HEK293 (cell line): Measurements from ENCODE around the gene CEP72.

ENCODE experiments used
- CTCF ChIA-PET: fragments of 350-600 bp; formaldehyde crosslinking; extraction: SDS; loops from one replicate; lab custom pipeline; 2021; ENCODE audit warnings: antibody characterized with exemption; lab: Yijun Ruan, JAX
- POLR2A ChIA-PET: fragments of 300-600 bp; formaldehyde crosslinking; extraction: SDS; loops from one replicate; lab custom pipeline; 2020; ENCODE audit warnings: antibody characterized with exemption, inconsistent platforms; lab: Yijun Ruan, JAX
- H3K27ac ChIP-seq: fragments of 200-500 bp; sonication (Bioruptor generic); 2 replicates; pipeline ENCODE4 v1.5.1; 2014; ENCODE audit warnings: low read depth, low read length, control low read depth, inconsistent platforms; ENCODE audit errors: extremely low read depth
- H3K36me3 ChIP-seq, 2 experiments: fragments of 200-500 bp in 1 of 2; sonication (Bioruptor generic) in 1 of 2; 1 replicate in 1 of 2; 2 replicates in 1 of 2; pipeline ENCODE4 v1.5.1; 2014 to 2017; ENCODE audit warnings: inconsistent platforms in 2 of 2, low read length in 2 of 2; ENCODE audit not compliant: control insufficient read depth in 2 of 2, insufficient read depth in 1 of 2
- H3K4me1 ChIP-seq: fragments of 200-500 bp; sonication (Bioruptor generic); 2 replicates; pipeline ENCODE4 v1.5.1; 2014; ENCODE audit warnings: mild to moderate bottlenecking, low read length, inconsistent platforms; ENCODE audit not compliant: control insufficient read depth, insufficient read depth
- H3K4me3 ChIP-seq: 2 replicates; pipeline ENCODE4 v1.5.1; 2011; ENCODE audit warnings: low read depth, mild to moderate bottlenecking, control low read depth, low read length, moderate library complexity
- H3K9me3 ChIP-seq: fragments of 200-500 bp; sonication (Bioruptor generic); 2 replicates; pipeline ENCODE4 v1.5.1; 2014; ENCODE audit warnings: low read depth, low read length, inconsistent platforms; ENCODE audit not compliant: control insufficient read depth, insufficient read depth
- GLI4 ChIP-seq: fragments of 450-650 bp; formaldehyde crosslinking; IDR thresholded peaks from 2 replicates; pipeline ENCODE4 v1.5.1; 2016; ENCODE audit warnings: missing biosample characterization, missing genetic modification characterization
- YY2 ChIP-seq: fragments of 450-650 bp; formaldehyde crosslinking; IDR thresholded peaks from 2 replicates; pipeline ENCODE4 v1.5.1; 2016; ENCODE audit warnings: missing biosample characterization, missing genetic modification characterization
- ZBTB1 ChIP-seq: fragments of 450-650 bp; formaldehyde crosslinking; IDR thresholded peaks from 2 replicates; pipeline ENCODE4 v1.5.1; 2016; ENCODE audit warnings: missing biosample characterization, missing genetic modification characterization
- ZBTB20 ChIP-seq: fragments of 450-650 bp; formaldehyde crosslinking; IDR thresholded peaks from 2 replicates; pipeline ENCODE4 v1.5.1; 2016; ENCODE audit warnings: missing biosample characterization, missing genetic modification characterization
- ZNF239 ChIP-seq: fragments of 450-650 bp; formaldehyde crosslinking; IDR thresholded peaks from 2 replicates; pipeline ENCODE4 v1.5.1; 2016; ENCODE audit warnings: missing biosample characterization, missing genetic modification characterization
- ZNF311 ChIP-seq: fragments of 450-650 bp; formaldehyde crosslinking; IDR thresholded peaks from 2 replicates; pipeline ENCODE4 v1.5.1; 2017; ENCODE audit warnings: missing biosample characterization, missing genetic modification characterization, borderline replicate concordance
- ZNF423 ChIP-seq: fragments of 450-650 bp; formaldehyde crosslinking; IDR thresholded peaks from 2 replicates; pipeline ENCODE4 v1.5.1; 2016; ENCODE audit warnings: missing biosample characterization, missing genetic modification characterization
- ZNF426 ChIP-seq: fragments of 450-650 bp; formaldehyde crosslinking; IDR thresholded peaks from 2 replicates; pipeline ENCODE4 v1.5.1; 2017; ENCODE audit warnings: missing biosample characterization, missing genetic modification characterization, mild to moderate bottlenecking, inconsistent platforms, moderate library complexity
- ZNF433 ChIP-seq: fragments of 450-650 bp; formaldehyde crosslinking; IDR thresholded peaks from 2 replicates; pipeline ENCODE4 v1.5.1; 2016; ENCODE audit warnings: missing biosample characterization, missing genetic modification characterization, low read depth
- ZNF571 ChIP-seq: fragments of 450-650 bp; formaldehyde crosslinking; IDR thresholded peaks from 2 replicates; pipeline ENCODE4 v1.5.0; 2017; ENCODE audit warnings: missing biosample characterization, missing genetic modification characterization
- ZNF785 ChIP-seq: fragments of 450-650 bp; formaldehyde crosslinking; IDR thresholded peaks from 2 replicates; pipeline ENCODE4 v1.5.1; 2016; ENCODE audit warnings: missing biosample characterization, missing genetic modification characterization
- TF ChIP-seq, protein P1 (sequence below): fragments of 450-650 bp; formaldehyde crosslinking; IDR thresholded peaks from 2 replicates; pipeline ENCODE4 v1.5.1; 2016; ENCODE audit warnings: missing biosample characterization, missing genetic modification characterization
- TF ChIP-seq, protein P2 (sequence below): fragments of 450-650 bp; formaldehyde crosslinking; IDR thresholded peaks from 2 replicates; pipeline ENCODE4 v1.5.1; 2016; ENCODE audit warnings: missing biosample characterization, missing genetic modification characterization

CEP72 gene

DNA sequence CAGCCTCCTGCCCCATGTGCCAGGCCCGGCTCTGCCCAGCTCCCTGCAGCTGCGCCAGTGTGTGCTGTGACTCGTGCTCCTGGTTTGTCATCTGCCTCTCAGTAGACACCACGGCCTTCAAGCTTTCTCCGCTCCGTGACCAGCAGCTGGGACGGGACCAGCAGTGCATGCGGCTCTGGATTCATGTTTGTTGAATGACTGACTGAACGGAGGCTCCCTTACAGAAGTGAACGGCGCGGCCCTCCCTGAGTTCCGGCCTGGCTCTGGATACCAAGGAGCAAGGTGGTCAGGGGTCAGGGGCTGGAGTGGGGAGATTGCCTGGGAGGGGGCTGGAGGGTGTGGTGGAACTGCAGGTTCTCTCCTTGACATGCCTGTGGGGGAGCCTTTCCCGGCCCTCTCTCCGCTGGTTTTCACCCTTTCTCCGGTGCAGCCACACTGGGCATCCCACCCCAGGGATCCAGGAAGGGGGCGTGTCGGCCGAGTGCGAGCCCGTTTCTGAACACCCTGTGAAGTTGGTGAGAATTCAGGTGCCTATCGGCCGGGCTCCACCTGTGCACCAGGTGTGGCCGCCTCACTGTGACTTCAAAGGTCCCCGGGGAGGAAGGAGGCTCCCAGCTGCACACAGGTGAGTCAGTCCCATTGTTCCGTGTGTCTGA, 11.1 kb upstream of the CEP72 start:
- POLR2A ChIA-PET = no interaction called here
- Histone ChIP-seq H3K9me3 (no peaks in the 10 kb centered on the region), H3K27ac (no peak overlapping the region), H3K36me3 (no peaks in the 10 kb centered on the region), H3K4me3 (no peak overlapping the region), H3K4me1 (no peaks in the 10 kb centered on the region)
- no peak for TF ChIP-seq ZNF433 (tag by site-specific recombination)
- no peak for TF ChIP-seq ZNF785 (tag by site-specific recombination)
- no peak for TF ChIP-seq ZNF239 (tag by site-specific recombination)
- TF ChIP-seq, protein P1, sequence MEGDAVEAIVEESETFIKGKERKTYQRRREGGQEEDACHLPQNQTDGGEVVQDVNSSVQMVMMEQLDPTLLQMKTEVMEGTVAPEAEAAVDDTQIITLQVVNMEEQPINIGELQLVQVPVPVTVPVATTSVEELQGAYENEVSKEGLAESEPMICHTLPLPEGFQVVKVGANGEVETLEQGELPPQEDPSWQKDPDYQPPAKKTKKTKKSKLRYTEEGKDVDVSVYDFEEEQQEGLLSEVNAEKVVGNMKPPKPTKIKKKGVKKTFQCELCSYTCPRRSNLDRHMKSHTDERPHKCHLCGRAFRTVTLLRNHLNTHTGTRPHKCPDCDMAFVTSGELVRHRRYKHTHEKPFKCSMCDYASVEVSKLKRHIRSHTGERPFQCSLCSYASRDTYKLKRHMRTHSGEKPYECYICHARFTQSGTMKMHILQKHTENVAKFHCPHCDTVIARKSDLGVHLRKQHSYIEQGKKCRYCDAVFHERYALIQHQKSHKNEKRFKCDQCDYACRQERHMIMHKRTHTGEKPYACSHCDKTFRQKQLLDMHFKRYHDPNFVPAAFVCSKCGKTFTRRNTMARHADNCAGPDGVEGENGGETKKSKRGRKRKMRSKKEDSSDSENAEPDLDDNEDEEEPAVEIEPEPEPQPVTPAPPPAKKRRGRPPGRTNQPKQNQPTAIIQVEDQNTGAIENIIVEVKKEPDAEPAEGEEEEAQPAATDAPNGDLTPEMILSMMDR (tag by site-specific recombination) = no peak
- no peak for TF ChIP-seq ZNF311 (tag by site-specific recombination)
- TF ChIP-seq ZNF426 (tag by site-specific recombination) = no peak
- CTCF ChIA-PET = interaction anchor here (0.8 kb wide), 1 partner anchor 66 kb away, joined by 3 read pairs; no protein-coding TSS in a partner anchor

DNA sequence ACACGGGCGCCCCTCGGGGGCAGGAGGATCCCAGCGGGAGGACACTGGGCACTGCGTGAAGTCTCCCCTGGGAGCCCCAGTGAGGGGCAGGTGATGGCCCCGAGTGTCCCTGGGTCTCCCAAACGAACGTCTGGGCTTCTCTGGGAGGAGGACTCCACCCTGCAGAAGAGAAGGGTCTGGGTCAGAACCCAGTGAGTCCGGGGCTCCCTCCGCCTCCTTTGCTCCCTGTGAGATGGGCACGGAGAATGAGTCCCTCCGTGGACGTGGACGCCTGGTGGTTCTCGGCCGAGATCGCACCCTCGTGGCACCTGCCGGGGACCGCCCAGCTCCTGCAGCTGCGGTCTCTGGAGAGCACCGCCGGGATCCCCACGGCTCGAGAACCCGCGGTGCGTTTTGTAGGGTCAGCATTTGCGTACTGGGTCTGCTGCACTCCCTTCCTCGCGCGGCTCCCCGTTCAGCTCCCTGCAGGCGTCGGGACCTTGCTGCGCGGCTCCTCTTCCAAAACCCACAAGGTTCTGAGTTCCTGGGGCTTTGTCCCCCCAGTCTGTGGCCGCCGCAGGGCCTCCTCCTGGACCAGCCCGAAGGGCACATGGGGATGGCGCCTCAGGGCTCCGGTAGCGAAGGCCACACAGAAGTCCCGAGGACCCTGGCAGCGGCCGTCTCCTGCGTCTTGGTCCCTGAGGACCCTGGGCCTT, 10.2 kb upstream of the CEP72 start:
- H3K9me3 ChIP-seq = no peaks in the 10 kb centered on the region
- no peaks in the 10 kb centered on the region for H3K36me3 ChIP-seq
- no peak for TF ChIP-seq ZNF423 (tag by site-specific recombination)
- TF ChIP-seq YY2 (tag by site-specific recombination) = no peak
- no peak overlapping the region for H3K4me3 ChIP-seq
- POLR2A ChIA-PET = no interaction called here
- CTCF ChIA-PET = no interaction called here
- no peak overlapping the region for H3K27ac ChIP-seq
- no peaks in the 10 kb centered on the region for H3K4me1 ChIP-seq

DNA sequence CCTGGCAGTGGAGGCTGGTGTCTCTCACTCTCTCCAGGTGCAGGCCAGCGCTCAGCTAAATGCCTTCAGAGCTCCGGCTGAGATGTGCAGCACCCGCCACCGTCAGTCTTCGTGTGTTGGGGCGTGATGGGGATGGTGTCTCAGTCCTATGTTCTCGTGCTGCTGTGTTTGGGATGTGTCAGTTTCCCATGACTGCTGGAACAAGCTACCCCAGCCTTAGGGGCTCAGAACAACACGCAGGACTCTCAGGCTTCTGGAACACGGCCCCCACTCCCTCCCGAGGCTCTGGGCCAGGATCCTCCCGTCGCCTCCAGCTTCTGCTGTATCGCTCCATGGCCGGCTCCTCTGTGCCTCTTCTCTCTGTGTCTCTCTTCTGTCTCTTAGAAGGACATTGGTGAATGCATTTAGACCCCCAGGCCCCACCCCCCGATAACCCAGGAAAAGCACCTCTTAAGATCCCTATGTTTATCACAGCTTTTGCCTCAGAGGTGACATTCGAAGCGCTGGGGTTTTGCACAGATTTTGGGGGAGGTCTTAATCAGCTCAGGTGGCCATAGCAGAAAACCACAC, 9.6 kb upstream of the CEP72 start:
- POLR2A ChIA-PET = no interaction called here
- H3K4me1 ChIP-seq = no peaks in the 10 kb centered on the region
- H3K27ac ChIP-seq = no peak overlapping the region
- H3K4me3 ChIP-seq = no peak overlapping the region
- H3K9me3 ChIP-seq = no peaks in the 10 kb centered on the region
- CTCF ChIA-PET = interaction anchor here (1.1 kb wide), 1 partner anchor 67 kb away, joined by 3 read pairs; no protein-coding TSS in a partner anchor
- TF ChIP-seq GLI4 (no peak), ZNF571 (tag by site-specific recombination) (no peak), ZNF239 (tag by site-specific recombination) (no peak), ZBTB1 (tag by site-specific recombination) (no peak), ZBTB20 (tag by site-specific recombination) (no peak)
- TF ChIP-seq, protein P2, sequence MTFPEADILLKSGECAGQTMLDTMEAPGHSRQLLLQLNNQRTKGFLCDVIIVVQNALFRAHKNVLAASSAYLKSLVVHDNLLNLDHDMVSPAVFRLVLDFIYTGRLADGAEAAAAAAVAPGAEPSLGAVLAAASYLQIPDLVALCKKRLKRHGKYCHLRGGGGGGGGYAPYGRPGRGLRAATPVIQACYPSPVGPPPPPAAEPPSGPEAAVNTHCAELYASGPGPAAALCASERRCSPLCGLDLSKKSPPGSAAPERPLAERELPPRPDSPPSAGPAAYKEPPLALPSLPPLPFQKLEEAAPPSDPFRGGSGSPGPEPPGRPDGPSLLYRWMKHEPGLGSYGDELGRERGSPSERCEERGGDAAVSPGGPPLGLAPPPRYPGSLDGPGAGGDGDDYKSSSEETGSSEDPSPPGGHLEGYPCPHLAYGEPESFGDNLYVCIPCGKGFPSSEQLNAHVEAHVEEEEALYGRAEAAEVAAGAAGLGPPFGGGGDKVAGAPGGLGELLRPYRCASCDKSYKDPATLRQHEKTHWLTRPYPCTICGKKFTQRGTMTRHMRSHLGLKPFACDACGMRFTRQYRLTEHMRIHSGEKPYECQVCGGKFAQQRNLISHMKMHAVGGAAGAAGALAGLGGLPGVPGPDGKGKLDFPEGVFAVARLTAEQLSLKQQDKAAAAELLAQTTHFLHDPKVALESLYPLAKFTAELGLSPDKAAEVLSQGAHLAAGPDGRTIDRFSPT = no peak
- no peaks in the 10 kb centered on the region for H3K36me3 ChIP-seq
